Stimulated activated CD8-positive, alpha-beta memory T cell treated with anti-CD3 and anti-CD28 coated beads, Interleukin-12 subunit alpha, Interleukin-12 subunit beta, amount 100 ng/mL, for 24 hours (primary cell): Measurements from ENCODE around the gene SMAD9.
A peak's percentile ranks its signal among the peaks of the same experiment; 100 is the strongest.

ENCODE experiments used
- DNase-seq: peaks from one replicate; pipeline ENCODE4 v3.0.0-alpha.2; 2020; ENCODE audit errors: extremely low read depth

Gene SMAD9

DNA sequence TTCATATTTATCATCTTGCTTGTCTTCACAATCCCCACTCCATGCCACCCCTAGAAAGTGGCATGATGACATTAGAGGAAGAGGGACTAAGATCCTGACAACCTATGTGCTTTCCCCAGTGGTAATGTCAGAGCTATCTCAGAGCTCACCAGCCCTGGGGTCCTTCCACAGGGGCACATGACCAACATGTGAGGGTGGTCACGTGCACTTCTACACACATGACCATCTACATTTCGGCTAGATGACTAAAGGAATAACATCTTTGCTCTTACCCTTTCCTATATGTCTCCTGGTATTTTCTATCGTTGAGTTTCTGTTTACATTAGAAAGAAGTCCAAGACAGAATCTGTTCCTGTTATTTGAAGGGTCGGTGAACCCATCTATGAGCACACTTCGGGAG, 54.8 kb downstream of the SMAD9 start:
- DNase-seq, result no peak

DNA sequence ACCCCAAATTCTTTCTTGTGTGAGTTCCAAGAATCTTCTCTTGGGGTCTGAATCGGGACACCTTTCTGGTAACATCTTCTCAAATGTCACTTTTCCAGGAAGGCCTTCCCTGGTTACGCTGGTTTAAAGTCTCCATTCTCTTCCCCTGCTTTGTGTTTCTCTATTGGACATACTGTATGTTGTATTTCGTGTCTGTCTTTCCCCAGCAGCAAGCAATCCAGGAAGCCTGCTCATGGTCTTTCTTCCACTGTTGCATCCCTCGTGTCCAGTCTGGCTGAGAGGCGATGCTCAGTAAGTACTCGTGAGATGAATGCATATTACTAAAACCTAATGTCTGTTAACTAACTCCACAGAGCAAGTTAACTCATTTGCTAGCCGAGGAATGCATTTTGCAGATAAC, 57.3 kb downstream of the SMAD9 start:
- DNase-seq, result no peak

DNA sequence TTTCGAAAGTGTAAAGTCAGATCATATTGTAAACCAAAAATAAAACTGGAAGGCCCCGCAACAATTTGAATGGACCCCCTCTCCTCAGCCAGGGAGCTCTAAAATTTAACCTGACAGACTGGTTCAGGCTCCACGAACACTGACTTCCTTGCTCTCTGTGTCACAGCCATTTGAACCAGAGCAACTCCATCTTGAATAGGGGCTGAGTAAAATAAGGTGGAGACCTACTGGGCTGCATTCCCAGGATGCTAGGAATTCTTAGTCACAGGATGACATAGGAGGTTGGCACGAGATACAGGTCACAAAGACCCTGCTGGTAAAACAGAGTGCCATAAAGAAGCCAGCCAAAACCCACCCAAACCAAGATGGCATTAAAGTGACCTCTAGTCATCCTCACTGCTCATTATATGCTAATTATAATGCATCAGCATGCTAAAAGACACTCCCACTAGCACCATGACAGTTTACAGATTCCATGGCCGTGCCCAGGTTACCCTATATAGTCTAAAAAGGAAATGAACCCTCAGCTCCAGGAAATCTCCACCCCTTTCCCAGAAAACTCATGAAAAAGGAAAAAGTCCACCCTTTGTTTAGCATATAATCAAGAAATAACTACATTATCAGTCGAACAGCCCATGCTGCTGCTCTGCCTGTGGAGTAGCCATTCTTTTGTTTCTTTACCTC, 57.9 kb downstream of the SMAD9 start:
- DNase-seq, result no peak

DNA sequence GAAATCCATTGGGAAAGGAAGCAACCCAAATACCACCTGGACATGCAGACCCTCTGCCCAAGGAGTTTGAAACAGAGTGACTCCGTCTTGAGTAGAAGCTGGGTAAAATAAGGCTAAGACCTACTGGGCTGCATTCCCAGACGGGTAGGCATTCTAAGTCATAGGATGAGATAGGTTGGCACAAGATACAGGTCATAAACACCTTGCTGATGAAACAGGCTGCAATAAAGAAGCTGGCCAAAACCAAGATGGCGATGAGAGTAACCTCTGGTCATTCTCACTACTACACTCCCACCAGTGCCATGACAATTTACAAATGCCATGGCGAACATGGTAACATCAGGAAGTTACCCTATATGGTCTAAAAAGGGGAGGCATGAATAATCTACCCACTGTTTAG, 60.8 kb downstream of the SMAD9 start:
- DNase-seq, result no peak

DNA sequence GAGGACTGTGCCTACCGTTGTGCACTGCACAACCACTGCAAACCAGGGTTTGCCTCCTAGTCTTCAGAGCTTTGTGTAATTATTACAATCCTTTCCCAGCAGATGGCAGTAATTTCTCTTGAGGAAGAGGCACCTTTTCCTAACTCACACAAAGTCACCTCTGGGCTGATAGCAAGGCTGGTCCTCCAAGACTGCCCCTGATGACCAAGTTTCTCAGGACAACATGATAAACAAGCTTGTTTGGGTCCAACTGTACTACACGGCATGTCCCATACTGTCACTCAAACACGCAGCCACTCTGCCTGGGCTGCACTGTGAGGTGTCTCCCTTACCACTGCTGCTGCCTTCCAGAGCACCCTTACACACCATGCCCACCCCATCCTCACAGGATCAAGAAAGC, 61.7 kb downstream of the SMAD9 start:
- no peak for DNase-seq

DNA sequence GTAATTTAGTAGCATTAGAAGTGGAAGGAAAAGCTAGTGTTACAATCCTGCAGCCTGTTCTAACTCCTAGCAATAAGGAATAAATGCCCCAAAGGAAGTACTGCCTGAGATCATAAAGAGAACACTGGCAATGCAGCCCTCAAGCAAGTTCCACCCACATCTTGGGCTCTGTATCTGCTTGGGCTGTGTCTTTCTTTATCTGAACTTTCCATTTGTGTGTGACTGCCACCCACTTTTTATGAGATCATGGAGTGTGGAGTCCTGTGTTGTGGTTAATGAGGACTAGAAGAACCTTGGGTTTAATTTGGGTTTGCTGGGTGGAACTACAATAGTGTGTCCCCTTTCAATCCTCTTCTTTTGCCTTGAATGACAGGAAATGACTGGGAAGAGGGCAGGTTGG, 62.8 kb downstream of the SMAD9 start:
- DNase-seq, result no peak

DNA sequence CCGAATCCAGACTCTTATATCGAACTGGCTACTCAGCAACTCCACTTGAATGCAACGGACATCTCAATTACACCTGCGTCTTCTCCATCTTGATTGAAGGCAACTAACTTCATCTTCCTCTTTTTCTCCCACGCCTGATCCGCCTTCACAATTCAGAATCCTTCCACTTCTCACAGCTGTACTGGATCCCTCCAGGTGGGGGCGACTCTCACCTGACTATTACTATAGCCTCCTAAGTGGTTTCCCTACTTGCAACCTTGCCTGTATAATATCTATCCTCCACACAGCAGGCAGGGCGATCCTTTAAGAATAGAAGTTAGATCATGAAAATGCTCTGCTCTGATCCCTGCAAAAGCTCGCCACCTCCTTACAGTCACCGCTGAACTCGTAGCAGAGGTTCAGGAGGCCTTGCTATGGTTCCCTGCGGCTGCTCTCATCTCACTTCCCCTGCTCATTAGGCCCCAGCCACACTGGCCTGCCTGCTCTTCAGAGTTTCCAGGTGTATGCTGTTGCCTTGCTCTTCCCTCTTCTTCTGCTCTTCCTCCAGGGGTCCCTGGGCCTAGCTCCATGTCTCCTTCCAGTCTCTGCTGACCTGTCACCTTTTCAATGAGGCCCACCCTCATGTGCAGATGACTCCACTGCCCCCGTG, 69.1 kb downstream of the SMAD9 start:
- no peak for DNase-seq

DNA sequence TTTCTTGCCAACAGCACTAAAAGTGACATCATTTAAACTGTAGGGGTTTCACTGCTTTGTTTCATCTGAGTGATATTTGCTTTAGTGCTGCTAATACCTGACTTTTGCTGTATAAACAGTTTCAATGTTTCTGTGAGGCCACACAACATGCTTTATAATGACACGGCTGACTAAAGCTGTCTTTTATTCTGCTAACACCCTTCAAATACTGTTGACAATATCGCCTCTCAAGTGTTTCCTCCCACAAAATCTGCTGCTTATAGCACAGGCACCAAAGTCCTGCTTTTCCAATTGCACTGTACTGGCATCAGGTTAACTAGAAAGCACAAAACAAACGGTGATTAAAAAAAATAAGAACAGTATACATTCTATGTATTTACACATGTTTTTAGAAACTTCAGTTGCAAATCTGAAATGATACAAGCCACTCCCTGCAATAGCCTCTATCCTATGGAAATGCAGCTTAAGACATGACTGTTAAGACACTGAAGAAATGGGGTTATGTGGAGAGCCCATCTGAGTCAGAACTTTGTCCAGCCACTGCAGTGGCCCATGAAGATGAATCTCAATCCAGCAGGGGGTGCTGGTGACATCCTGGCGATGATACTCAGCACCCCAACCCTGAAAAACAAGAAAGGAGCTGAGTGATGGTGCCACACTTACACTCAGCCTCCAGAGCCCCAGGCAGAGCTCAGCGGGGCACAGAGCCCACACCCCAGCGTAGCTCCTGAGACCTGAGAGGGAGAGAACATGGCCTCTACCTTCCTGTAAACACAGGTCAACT, 71.6 kb downstream of the SMAD9 start:
- no peak for DNase-seq

DNA sequence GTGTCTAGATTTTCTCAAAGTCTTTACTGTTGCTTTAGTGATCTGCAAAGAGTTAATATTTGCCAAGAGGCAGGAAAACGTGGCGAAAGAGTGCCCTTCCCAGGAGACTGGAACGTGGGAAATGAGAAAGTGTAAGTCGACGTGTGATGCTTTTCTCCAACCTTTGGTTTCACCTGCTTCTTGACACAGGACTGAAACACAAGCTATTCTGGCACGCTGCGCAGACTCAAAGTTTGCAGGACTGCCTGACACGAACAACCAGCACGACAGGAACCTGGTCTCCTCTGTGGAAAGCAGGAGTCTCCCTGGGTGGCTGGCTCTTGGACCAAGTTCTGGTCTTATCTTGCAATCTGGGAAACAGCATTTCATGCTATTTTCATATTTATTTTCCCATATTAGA, 72.4 kb downstream of the SMAD9 start:
- DNase-seq, result no peak

DNA sequence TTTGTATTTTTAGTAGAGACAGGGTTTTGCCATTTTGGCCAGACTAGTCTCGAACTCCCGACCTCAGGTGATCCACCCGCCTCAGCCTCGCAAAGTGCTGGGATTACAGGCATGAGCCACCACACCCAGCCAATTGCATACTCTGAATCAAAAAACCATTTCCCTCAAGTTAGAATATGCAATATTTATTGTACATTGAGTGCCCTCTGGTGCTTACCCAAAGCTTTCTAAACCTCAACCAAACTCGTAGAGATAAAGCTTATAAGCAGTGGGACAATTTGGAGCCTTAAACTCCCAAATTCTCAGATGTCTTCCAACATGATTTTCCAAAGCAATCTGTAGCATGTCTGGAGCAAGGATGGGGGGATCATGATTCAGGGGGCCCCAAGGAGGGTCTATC, 78.6 kb downstream of the SMAD9 start:
- no peak for DNase-seq

DNA sequence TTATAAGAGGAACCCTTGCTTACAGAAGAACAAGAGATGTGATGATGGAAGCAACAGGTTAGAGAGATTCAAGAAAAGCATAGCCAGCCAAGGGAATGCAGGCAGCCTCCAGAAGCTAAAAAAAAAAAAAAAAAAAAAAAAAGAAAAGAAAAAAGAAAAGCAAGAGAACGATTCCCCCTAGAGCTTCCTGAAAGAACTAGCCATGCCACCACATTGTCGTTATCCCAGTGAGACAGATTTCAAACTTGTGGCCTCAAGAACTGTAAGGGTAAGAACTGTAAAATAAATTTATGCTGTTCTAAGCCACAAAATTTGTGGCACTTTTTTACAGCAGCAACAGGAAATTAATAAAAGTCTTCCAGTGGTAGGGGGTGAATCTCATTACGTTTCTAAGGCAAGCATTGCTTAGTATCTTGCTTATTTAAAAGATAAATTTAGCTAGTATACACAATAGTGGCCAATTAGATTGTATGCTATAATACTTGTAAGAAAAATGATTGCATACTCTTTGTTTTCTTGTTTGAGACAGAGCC, 79.3 kb downstream of the SMAD9 start:
- DNase-seq, result no peak

DNA sequence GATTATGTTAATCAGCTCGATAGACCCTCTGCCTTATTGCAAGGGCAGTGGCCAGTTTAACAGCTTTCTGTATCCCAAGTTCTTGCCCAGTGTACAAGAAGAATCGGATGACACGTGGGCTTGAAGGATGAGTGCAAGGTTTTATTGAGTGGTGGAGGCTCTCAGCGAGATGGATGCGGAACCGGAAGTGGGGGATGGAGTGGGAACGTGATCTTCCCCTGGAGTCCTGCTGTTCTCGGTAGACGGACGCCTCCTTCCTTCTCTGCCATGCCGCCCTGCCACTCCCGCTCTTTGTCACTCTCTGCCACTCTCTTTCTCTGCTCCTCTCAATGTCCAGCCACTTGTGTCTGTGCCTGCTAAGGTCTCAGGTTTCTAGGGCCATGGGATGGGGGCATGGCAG, 80.1 kb downstream of the SMAD9 start:
- DNase-seq, result no peak

DNA sequence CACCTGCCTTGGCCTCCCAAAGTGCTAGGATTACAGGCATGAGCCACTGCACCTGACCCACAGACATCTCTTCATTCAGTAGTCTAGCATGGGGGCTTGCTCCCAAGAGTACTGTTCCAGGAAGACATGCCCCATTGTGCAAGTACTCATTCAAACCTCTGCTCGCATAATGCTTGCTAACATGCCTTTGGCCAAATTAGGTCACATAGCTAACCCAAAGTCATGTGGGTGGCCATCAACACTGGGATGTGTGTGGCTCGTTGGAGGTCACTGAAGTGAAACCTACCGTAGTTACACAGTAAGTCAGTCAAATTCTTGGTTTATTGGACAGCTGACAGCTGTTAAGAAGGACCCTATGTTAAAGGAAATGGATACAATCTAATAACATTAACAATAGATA, 80.8 kb downstream of the SMAD9 start:
- no peak for DNase-seq

DNA sequence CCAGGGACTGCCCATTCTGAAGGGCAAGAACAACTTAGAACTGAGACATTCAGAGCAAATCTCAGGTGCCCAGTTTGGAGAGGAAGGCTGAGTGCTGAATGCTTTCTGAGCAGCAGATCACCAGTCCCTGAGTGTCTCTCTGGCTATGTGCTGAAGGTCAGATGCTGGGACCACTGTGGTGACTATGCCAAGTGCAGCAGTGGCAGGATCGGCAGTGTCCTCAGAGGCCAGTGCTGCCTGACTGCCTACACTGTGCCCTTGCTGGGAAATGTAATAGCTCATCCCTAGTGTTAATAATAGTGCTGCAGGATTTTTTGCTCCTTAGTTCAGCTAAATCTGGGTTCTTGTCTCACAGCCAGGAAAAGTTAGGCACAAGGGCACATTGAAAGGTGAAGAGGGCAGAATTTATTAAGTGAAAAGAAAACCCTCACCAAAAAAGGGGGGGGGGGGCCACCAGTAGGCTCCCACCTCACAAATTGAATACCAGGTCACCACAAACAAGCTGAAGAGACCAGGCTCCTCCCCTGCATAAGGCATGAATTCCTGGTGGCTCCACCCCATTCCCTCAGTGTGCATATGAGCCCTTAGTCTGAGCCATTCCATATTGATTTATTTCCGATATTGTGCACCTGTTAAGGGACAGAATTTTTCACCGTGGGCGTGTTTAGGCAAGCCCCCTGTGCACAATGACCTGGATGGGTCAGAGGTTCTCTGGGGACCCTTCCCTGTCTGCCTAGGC, 82.5 kb downstream of the SMAD9 start:
- no peak for DNase-seq

DNA sequence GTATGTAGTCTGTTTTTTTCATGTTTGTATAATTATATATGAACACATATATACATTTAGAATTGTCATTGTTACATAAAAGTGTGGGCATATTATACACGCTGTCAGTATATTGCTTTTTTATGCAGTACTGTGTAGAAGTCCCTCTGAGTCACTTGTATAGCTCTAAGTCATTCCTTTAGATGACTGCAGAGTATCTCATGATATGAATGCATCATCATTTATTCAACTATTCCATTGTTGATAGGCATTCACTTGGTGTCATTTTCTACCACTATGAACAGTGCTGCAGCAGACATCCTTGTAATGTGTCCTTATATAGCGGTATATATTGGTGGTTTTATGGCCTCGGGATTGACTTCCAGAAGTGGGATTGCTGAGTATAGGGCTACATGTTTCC, 85.7 kb downstream of the SMAD9 start:
- no peak for DNase-seq

DNA sequence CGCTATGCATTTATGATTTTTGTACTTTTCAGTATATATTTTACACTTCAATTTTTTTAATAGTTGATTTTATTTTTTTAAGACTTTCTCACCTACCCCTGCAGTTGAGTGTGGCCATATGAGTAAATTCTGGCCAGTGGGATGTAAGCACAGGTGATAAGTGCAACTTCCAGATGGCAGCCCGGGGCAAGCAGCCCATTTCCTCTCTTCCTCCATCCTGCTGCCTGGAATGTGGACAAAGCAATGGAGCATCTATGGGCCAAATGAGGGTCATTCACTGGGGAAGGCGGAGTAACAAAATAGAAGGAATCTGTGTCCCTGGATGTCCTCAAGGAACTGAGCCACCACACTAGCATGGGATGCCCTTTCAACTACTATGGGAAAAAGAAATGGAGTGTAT, 88.7 kb downstream of the SMAD9 start:
- no peak for DNase-seq

DNA sequence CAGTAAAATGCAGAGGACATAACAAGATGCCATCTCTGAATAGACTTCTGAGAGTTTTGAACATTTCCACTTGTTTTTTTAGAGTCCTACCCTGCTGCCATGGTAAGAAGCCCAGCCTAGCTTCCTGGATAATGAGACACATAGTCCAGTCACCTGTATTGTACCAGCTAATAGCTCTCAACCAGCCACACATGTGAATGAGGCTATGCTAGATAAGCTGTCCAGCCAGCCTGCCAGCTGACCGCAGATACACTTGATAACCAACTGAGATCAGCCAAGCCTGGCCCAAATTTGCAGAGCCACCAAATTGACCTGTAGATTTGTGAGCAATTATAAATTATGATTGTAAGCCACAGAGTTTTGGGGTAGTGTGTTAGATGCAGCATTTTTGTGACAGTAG, 90.3 kb downstream of the SMAD9 start:
- DNase-seq, result no peak

DNA sequence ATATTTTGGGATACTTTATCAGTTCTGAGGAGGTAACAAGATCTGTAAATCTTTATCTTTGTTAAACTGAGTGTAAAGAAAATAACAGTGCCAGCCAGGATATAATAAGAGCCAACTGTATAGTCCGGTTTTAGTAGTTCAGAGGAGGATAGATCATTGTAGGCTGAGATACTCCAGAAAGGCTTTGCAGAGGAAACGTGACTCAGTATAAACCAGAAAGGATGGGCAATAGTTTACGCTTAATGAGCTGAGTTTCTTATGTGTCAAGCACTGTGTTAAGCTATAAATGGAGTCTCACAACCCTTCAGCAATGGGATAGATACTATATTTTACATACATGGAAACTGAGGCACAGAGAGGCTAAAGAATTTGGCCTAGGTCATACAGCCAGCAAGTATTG, 97.3 kb downstream of the SMAD9 start:
- no peak for DNase-seq

DNA sequence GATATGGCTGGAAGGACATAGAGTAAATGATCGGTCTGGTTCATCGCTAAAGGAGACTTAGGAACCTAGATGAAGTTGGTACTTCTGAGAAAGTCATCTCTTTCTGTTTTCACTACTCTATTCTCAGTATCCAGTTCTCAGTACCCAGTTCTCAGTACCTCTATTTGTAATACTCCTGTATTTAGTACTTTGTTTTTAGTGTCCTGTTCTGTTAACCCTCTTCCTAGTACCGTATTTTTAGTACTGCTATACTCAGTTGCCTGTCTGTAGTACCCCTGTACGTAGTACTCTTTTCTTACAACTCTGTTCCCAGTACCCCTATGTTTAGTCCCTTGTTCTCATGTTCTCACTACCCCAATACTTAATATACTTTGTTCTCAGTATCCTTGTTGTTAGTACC, 99.8 kb downstream of the SMAD9 start:
- DNase-seq, result no peak

DNA sequence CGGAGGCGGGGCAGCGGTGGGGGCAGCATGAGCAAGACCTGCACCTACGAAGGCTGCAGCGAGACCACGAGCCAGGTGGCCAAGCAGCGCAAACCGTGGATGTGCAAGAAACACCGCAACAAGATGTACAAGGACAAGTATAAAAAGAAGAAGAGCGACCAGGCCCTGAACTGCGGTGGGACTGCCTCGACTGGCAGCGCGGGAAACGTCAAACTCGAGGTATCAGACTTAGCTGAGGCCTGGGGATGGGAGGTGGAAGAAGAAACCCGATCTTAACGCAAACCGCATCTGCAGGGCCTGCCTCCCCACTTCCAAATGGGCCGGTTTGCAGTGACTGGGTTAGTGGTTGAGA, 100.3 kb downstream of the SMAD9 start:
- peak; percentile 3 for DNase-seq

DNA sequence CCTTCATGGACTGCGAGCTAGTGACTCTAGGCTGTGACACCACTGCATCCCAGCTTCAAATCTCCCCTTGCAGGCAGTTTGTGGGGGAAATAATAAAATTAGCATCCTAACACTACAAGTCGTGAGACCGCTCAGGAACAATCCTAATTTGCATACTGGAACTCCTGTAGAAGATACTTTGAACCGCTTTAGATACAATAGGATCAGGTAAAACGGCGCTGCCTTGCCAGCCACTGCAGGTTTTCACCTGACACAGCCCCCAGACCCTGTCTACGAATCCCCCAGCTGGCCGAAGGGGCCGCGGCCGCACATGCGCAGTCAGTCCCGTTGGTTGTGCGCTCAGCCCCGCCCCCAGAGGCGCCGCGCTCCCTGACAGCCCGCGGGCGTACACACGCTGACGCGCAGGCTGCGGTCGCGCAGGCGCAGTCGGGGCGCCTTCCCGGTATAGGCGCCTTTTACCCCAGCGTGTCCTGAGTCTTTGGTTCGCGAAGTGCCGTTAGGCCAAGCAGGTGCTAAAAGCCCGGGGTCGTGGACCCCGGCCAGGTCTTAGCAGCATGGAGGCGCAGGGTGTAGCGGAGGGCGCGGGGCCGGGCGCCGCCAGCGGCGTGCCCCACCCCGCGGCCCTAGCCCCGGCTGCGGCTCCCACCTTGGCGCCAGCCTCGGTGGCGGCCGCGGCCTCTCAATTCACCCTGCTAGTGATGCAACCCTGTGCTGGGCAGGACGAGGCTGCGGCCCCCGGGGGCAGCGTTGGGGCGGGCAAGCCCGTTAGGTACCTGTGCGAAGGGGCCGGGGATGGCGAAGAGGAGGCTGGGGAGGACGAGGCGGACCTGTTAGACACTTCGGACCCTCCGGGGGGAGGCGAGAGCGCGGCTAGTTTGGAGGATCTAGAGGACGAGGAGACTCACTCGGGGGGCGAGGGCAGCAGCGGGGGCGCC, 101.0 kb downstream of the SMAD9 start, which contains the start of gene RFXAP:
Gene RFXAP, plus strand, starts transcription at position 419 of the 935 bp plus-strand sequence. Its CDS starts 136 bp downstream, at position 555.
- DNase-seq, result peak; percentile 83
